NCI-H146 treated with DMSO at 0.1 percent for 48 hours (cell line): ENCODE results near the gene ELF1.
"Not testable (repeated sequence)": the region's sequence is repeated elsewhere in the genome, so short reads cannot be mapped to it uniquely, and the experiment has no call there.

ENCODE experiments used
- DNase-seq: peaks from one replicate; lab custom pipeline; 2025; ENCODE audit not compliant: unreplicated experiment; lab: John Stamatoyannopoulos, UW

ELF1 gene

GRCh38 chr13:40895227-40896184 lies 123.6 kb downstream of the ELF1 start:
- peak; percentile 77 for DNase-seq

- not testable (repeated sequence) for DNase-seq
Observed at GRCh38 chr13:40893573-40893972, 125.5 kb downstream of the ELF1 start.

- DNase-seq: no peak
Observed at GRCh38 chr13:40886017-40886416, 133.1 kb downstream of the ELF1 start.

- not testable (repeated sequence) for DNase-seq
Observed at GRCh38 chr13:40884175-40884574, 134.9 kb downstream of the ELF1 start.
